GM18517 (cell line): ENCODE measurements around the gene VSIG4.
"Not testable (repeated sequence)": the region's sequence is repeated elsewhere in the genome, so short reads cannot be mapped to it uniquely, and the experiment has no call there.

Source experiments
- ATAC-seq: cut with Tn5 transposase; IDR thresholded peaks from one replicate; pipeline ENCODE4 v1.9.1; 2021; ENCODE audit warnings: mild to moderate bottlenecking, moderate library complexity; ENCODE audit not compliant: unreplicated experiment

The VSIG4 gene

GRCh38 chrX:66039944-66040343, at the start of gene VSIG4:
Gene VSIG4, minus strand, starts transcription at chrX:66040080. Its CDS starts 82 bp downstream, at chrX:66039998.
- ATAC-seq: no peak

GRCh38 chrX:66076801-66077200, 36.9 kb upstream of the VSIG4 start:
- no peak for ATAC-seq

- peak; percentile 60 for ATAC-seq
Measured at GRCh38 chrX:66074920-66075879, 35.3 kb upstream of the VSIG4 start.

GRCh38 chrX:66071126-66071525, 31.2 kb upstream of the VSIG4 start:
- no peak for ATAC-seq

- ATAC-seq: no peak
Measured at GRCh38 chrX:66064261-66064660, 24.4 kb upstream of the VSIG4 start.

- ATAC-seq: not testable (repeated sequence)
Measured at GRCh38 chrX:66057019-66057418, 17.1 kb upstream of the VSIG4 start.

GRCh38 chrX:66054978-66055377, 15.1 kb upstream of the VSIG4 start:
- no peak for ATAC-seq

- ATAC-seq: no peak
Measured at GRCh38 chrX:66053414-66053813, 13.5 kb upstream of the VSIG4 start.

- ATAC-seq: no peak
Measured at GRCh38 chrX:66051980-66052379, 12.1 kb upstream of the VSIG4 start.

GRCh38 chrX:66050140-66050569, 10.3 kb upstream of the VSIG4 start:
- ATAC-seq: no peak

- ATAC-seq: no peak
Measured at GRCh38 chrX:66049056-66049455, 9.2 kb upstream of the VSIG4 start.

GRCh38 chrX:66046612-66047235, 6.8 kb upstream of the VSIG4 start:
- ATAC-seq: peak; percentile 84

- no peak for ATAC-seq
Measured at GRCh38 chrX:66045894-66046293, 6.0 kb upstream of the VSIG4 start.

- ATAC-seq: no peak
Measured at GRCh38 chrX:66043584-66043983, 3.7 kb upstream of the VSIG4 start.

- peak; percentile 49 for ATAC-seq
Measured at GRCh38 chrX:66042307-66043077, 2.6 kb upstream of the VSIG4 start.

- ATAC-seq: no peak
Measured at GRCh38 chrX:66038115-66038514, 1.8 kb downstream of the VSIG4 start.

- no peak for ATAC-seq
Measured at GRCh38 chrX:66036231-66036630, 3.6 kb downstream of the VSIG4 start.

- no peak for ATAC-seq
Measured at GRCh38 chrX:66035667-66036066, 4.2 kb downstream of the VSIG4 start.

- ATAC-seq: peak; percentile 76
Measured at GRCh38 chrX:66030505-66031317, 9.2 kb downstream of the VSIG4 start.

- no peak for ATAC-seq
Measured at GRCh38 chrX:66028936-66029335, 10.9 kb downstream of the VSIG4 start.
